Mucosa of descending colon (tissue), 3 donors: ENCODE data around the gene SVEP1. TPM values are rescaled to one million over a fixed set of nuclear protein-coding genes. Genes with fewer than 3 reads are reported as not detected.
"Not testable (repeated sequence)": the region's sequence is repeated elsewhere in the genome, so short reads cannot be mapped to it uniquely, and the experiment has no call there.

ENCODE experiments used
- ATAC-seq: fragments of 200-7000 bp; cut with Tn5 transposase; one replicate; pipeline ENCODE4 v1.9.1; 2020; ENCODE audit warnings: mild to moderate bottlenecking, moderate library complexity
- DNase-seq, 3 donors: peaks; one replicate each; pipeline ENCODE4 v3.0.0-alpha.2; 2020
- H3K36me3 ChIP-seq: fragments of 200-600 bp; one replicate; pipeline ENCODE4 v1.8.0; 2021; ENCODE audit warnings: low read depth, mild to moderate bottlenecking
- H3K4me1 ChIP-seq: fragments of 200-600 bp; one replicate; pipeline ENCODE4 v1.8.0; 2021; ENCODE audit warnings: low read depth, mild to moderate bottlenecking
- H3K4me3 ChIP-seq: fragments of 200-600 bp; one replicate; pipeline ENCODE4 v1.8.0; 2021; ENCODE audit warnings: mild to moderate bottlenecking
- H3K9me3 ChIP-seq: fragments of 200-600 bp; one replicate; pipeline ENCODE4 v1.8.0; 2021; ENCODE audit warnings: mild to moderate bottlenecking
- CTCF ChIP-seq: fragments of 200-600 bp; IDR thresholded peaks from one replicate; pipeline ENCODE4 v1.8.0; 2022; ENCODE audit warnings: antibody characterized with exemption, mild to moderate bottlenecking
- intact Hi-C, 2 donors: fragments of 100-400 bp; cut with DNase I in 1 of 2; cut with micrococcal nuclease in 1 of 2; formaldehyde crosslinking; loops; one replicate each; pipeline versions ENCODE4 v1.11.0 to v1.11.1; 2022; cut with DNase I, micrococcal nuclease
- total RNA-seq, 3 donors: library from RNA; stranded (reverse); fragmentation: NEBNext Ultra II Directional in 2 of 3; extraction: Animal tissue kit (Norgen Biotek cat#: 25700) in 2 of 3; gene quantifications; one replicate each; pipeline versions ENCODE4 v1.2.1 to v1.2.4, GENCODE V29; 2021 to 2023
- donor health status: DM: no; HTN: no; CAD: no; lungs with moderate emphysema.
- donor health status: DM: no; HTN: no; CAD: no.
- donor health status: DM: no; HTN: yes; CAD: no.

The SVEP1 gene
- total RNA-seq, 3 donors from 2014 or later, result 3.6 to 20.4 (median 12.0) TPM

- ATAC-seq, result no peak
- TF ChIP-seq CTCF, result no peak
Measured at GRCh38 chr9:110383491-110383890, 196.1 kb downstream of the SVEP1 start.

GRCh38 chr9:110382731-110383130 is 196.8 kb downstream of the SVEP1 start:
- no peaks in the 10 kb centered on the region for H3K9me3 ChIP-seq
- intact Hi-C loops, result no loop called here
- DNase-seq (no peak), ATAC-seq (no peak)
- no peak overlapping the region for H3K4me3 ChIP-seq
- no peaks in the 10 kb centered on the region for H3K4me1 ChIP-seq
- TF ChIP-seq CTCF, result no peak
- H3K36me3 ChIP-seq, result no peaks in the 10 kb centered on the region

More at GRCh38 chr9:110383491-110383890, 196.1 kb downstream of the SVEP1 start:
- Histone ChIP-seq H3K9me3 (no peaks in the 10 kb centered on the region), H3K36me3 (no peaks in the 10 kb centered on the region), H3K4me3 (no peak overlapping the region), H3K4me1 (no peaks in the 10 kb centered on the region)
- no peak for DNase-seq
- intact Hi-C loops, result no loop called here

GRCh38 chr9:110371411-110372007 is 208.0 kb downstream of the SVEP1 start:
- H3K9me3 ChIP-seq, result no peaks in the 10 kb centered on the region
- H3K36me3 ChIP-seq, result no peaks in the 10 kb centered on the region
- intact Hi-C loops, result no loop called here
- TF ChIP-seq CTCF, result no peak
- DNase-seq, result no peak
- H3K4me3 ChIP-seq, result no peak overlapping the region
- H3K4me1 ChIP-seq, result no peaks in the 10 kb centered on the region
- ATAC-seq, result no peak

GRCh38 chr9:110370315-110370714 is 209.2 kb downstream of the SVEP1 start:
- no peak overlapping the region for H3K4me3 ChIP-seq
- no peaks in the 10 kb centered on the region for H3K4me1 ChIP-seq
- DNase-seq (no peak), ATAC-seq (no peak)
- no peaks in the 10 kb centered on the region for H3K36me3 ChIP-seq
- no peaks in the 10 kb centered on the region for H3K9me3 ChIP-seq
- intact Hi-C loops, result no loop called here
- no peak for TF ChIP-seq CTCF

- no peak overlapping the region for H3K4me3 ChIP-seq
- no peaks in the 10 kb centered on the region for H3K9me3 ChIP-seq
- no peak for TF ChIP-seq CTCF
- no peak for DNase-seq
- H3K36me3 ChIP-seq, result no peaks in the 10 kb centered on the region
- intact Hi-C loops, result no loop called here
- ATAC-seq, result peak; percentile 49
- H3K4me1 ChIP-seq, result no peaks in the 10 kb centered on the region
Measured at GRCh38 chr9:110364451-110364850, 215.1 kb downstream of the SVEP1 start.

GRCh38 chr9:110358992-110359391 is 220.5 kb downstream of the SVEP1 start:
- not testable (repeated sequence) for ATAC-seq

More at GRCh38 chr9:110358992-110359391, 220.5 kb downstream of the SVEP1 start:
- H3K4me1 ChIP-seq, DNase-seq, intact Hi-C loops, H3K4me3 ChIP-seq, H3K9me3 ChIP-seq, H3K36me3 ChIP-seq: not testable (repeated sequence)
